NT2/D1 (cell line): ENCODE measurements around the gene PLCXD1.
A peak's percentile ranks its signal among the peaks of the same experiment; 100 is the strongest.

Source experiments
- DNase-seq: peaks from one replicate; pipeline ENCODE4 v3.0.0-alpha.2; 2011; ENCODE audit warnings: low read depth, low spot score
- H3K27me3 ChIP-seq: 2 replicates; pipeline ENCODE4 v1.6.0; 2011; ENCODE audit warnings: mild to moderate bottlenecking; ENCODE audit not compliant: insufficient read length, insufficient read depth
- H3K36me3 ChIP-seq: 2 replicates; pipeline ENCODE4 v1.6.1; 2011; ENCODE audit warnings: mild to moderate bottlenecking, low read length, mixed read lengths; ENCODE audit not compliant: insufficient read depth, insufficient read length
- H3K4me1 ChIP-seq: 2 replicates; pipeline ENCODE4 v1.5.1; 2011; ENCODE audit not compliant: insufficient read depth, insufficient read length
- H3K4me3 ChIP-seq: 2 replicates; pipeline ENCODE4 v1.5.1; 2011; ENCODE audit warnings: low read depth; ENCODE audit not compliant: insufficient read length
- H3K9ac ChIP-seq: 2 replicates; pipeline ENCODE4 v1.6.0; 2011; ENCODE audit warnings: low read depth; ENCODE audit not compliant: insufficient read length
- H3K9me3 ChIP-seq: 2 replicates; pipeline ENCODE4 v1.5.1; 2011; ENCODE audit warnings: mild to moderate bottlenecking, low read length; ENCODE audit not compliant: insufficient read depth
- SUZ12 ChIP-seq: IDR thresholded peaks from 2 replicates; pipeline ENCODE4 v1.6.1; 2011; ENCODE audit not compliant: insufficient read length, insufficient read depth; ENCODE audit errors: extremely low read depth
- YY1 ChIP-seq: IDR thresholded peaks from 2 replicates; pipeline ENCODE4 v1.6.1; 2011; ENCODE audit not compliant: insufficient read length, insufficient read depth
- ZNF274 ChIP-seq: IDR thresholded peaks from 2 replicates; pipeline ENCODE4 v1.6.1; 2011; ENCODE audit warnings: mild to moderate bottlenecking, low read depth, low read length

The PLCXD1 gene

GRCh38 chrX:307261-308111 is 26.3 kb downstream of the PLCXD1 start:
- peaks cover 74% of the 10 kb centered on the region for H3K36me3 ChIP-seq
- H3K9me3 ChIP-seq, result no peaks in the 10 kb centered on the region
- TF ChIP-seq YY1 (no peak), ZNF274 (no peak), SUZ12 (no peak)
- H3K27me3 ChIP-seq, result no peaks in the 10 kb centered on the region
- no peak for DNase-seq
- no peaks in the 10 kb centered on the region for H3K4me1 ChIP-seq
- peak overlapping the region; percentile 8 for H3K9ac ChIP-seq
- no peak overlapping the region for H3K4me3 ChIP-seq

- TF ChIP-seq ZNF274 (no peak), YY1 (no peak), SUZ12 (no peak)
- H3K36me3 ChIP-seq, result peaks cover 81% of the 10 kb centered on the region
- no peak overlapping the region for H3K4me3 ChIP-seq
- H3K4me1 ChIP-seq, result no peaks in the 10 kb centered on the region
- H3K9me3 ChIP-seq, result no peaks in the 10 kb centered on the region
- DNase-seq, result no peak
- H3K27me3 ChIP-seq, result no peaks in the 10 kb centered on the region
- H3K9ac ChIP-seq, result no peak overlapping the region
These were observed 27.8 kb downstream of the PLCXD1 start for GRCh38 chrX:308821-309520.

- H3K4me1 ChIP-seq, result no peaks in the 10 kb centered on the region
- H3K9ac ChIP-seq, result no peak overlapping the region
- TF ChIP-seq YY1 (no peak), ZNF274 (no peak), SUZ12 (no peak)
- H3K4me3 ChIP-seq, result no peak overlapping the region
- DNase-seq, result no peak
- H3K36me3 ChIP-seq, result peaks cover 84% of the 10 kb centered on the region
- no peaks in the 10 kb centered on the region for H3K9me3 ChIP-seq
- no peaks in the 10 kb centered on the region for H3K27me3 ChIP-seq
These were observed 29.5 kb downstream of the PLCXD1 start for GRCh38 chrX:310621-311155.

GRCh38 chrX:311156-312129 is 30.3 kb downstream of the PLCXD1 start:
- Histone ChIP-seq H3K36me3 (peaks cover 81% of the 10 kb centered on the region), H3K9me3 (no peaks in the 10 kb centered on the region), H3K4me3 (no peak overlapping the region), H3K9ac (no peak overlapping the region), H3K27me3 (no peaks in the 10 kb centered on the region), H3K4me1 (peaks cover 3% of the 10 kb centered on the region)
- TF ChIP-seq SUZ12 (no peak), YY1 (no peak), ZNF274 (no peak)
- no peak for DNase-seq

GRCh38 chrX:312621-313331 is 31.6 kb downstream of the PLCXD1 start:
- Histone ChIP-seq H3K9me3 (no peaks in the 10 kb centered on the region), H3K9ac (no peak overlapping the region), H3K27me3 (no peaks in the 10 kb centered on the region), H3K4me3 (no peak overlapping the region), H3K4me1 (peaks cover 6% of the 10 kb centered on the region), H3K36me3 (peaks cover 76% of the 10 kb centered on the region)
- TF ChIP-seq YY1, result no peak
- TF ChIP-seq ZNF274, result no peak
- TF ChIP-seq SUZ12, result no peak
- DNase-seq, result no peak

GRCh38 chrX:313546-313945 is 32.4 kb downstream of the PLCXD1 start:
- peaks cover 6% of the 10 kb centered on the region for H3K4me1 ChIP-seq
- H3K9me3 ChIP-seq, result no peaks in the 10 kb centered on the region
- no peak overlapping the region for H3K4me3 ChIP-seq
- no peak for DNase-seq
- H3K27me3 ChIP-seq, result no peaks in the 10 kb centered on the region
- peaks cover 68% of the 10 kb centered on the region for H3K36me3 ChIP-seq
- TF ChIP-seq ZNF274, result no peak
- no peak for TF ChIP-seq SUZ12
- TF ChIP-seq YY1, result no peak
- no peak overlapping the region for H3K9ac ChIP-seq
